ENCODE results near the gene TWIST2.
A peak's percentile ranks its signal among the peaks of the same experiment; 100 is the strongest.

TWIST2 gene

DNA sequence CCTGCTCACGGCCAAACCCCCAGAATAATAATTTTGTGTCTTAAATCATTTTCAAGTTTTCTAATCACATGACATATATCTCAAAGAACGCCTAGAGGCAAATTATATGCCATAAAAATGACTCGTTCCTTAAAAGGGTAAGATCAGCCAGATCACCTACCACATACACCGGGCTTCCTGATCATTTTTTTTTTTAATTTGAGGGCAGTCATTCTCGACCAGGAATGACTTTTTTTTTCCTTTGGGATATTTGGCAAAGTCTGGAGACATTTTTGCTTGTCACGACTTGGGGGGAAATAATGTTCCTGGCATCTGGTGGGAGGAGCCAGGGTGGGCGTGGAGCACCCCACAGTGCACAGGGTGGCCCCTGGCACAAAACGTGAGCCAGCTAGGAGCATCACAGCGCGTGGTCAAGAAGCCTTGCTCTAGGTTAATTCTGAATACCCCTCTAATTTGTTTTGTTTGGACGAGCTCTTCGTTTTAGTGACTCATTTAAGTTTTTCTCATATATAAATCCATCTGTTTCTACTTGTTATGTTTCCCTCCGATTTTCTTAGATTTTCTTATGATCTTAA, 94.9 kb downstream of the TWIST2 start:
- H3K36me3 ChIP-seq (replicated peaks; ENCODE audit: insufficient read depth, low read length) = no peaks in the 10 kb centered on the region
- H2AFZ ChIP-seq (ENCODE audit: low read length) = no peak overlapping the region
- H3K79me2 ChIP-seq (ENCODE audit: low read length) = no peaks in the 10 kb centered on the region
- no peaks in the 10 kb centered on the region for H3K9me2 ChIP-seq (replicated peaks; ENCODE audit: insufficient read depth, low read length)
- H3F3A ChIP-seq (ENCODE audit: insufficient read depth, low read length) = peaks cover 7% of the 10 kb centered on the region
- no peak for DNase-seq
- H3K27ac ChIP-seq (ENCODE audit: low read length) = no peak overlapping the region
- TF ChIP-seq EZH2phosphoT487 (IDR thresholded peaks at IDR 0.05; ENCODE audit: low read length) = no peak
- TF ChIP-seq EZH2 (optimal IDR thresholded peaks at IDR 0.05; ENCODE audit: low read depth, low read length) = no peak
- TF ChIP-seq, protein P1, sequence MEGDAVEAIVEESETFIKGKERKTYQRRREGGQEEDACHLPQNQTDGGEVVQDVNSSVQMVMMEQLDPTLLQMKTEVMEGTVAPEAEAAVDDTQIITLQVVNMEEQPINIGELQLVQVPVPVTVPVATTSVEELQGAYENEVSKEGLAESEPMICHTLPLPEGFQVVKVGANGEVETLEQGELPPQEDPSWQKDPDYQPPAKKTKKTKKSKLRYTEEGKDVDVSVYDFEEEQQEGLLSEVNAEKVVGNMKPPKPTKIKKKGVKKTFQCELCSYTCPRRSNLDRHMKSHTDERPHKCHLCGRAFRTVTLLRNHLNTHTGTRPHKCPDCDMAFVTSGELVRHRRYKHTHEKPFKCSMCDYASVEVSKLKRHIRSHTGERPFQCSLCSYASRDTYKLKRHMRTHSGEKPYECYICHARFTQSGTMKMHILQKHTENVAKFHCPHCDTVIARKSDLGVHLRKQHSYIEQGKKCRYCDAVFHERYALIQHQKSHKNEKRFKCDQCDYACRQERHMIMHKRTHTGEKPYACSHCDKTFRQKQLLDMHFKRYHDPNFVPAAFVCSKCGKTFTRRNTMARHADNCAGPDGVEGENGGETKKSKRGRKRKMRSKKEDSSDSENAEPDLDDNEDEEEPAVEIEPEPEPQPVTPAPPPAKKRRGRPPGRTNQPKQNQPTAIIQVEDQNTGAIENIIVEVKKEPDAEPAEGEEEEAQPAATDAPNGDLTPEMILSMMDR (IDR thresholded peaks at IDR 0.05; ENCODE audit: low read length) = no peak
- H4K20me1 ChIP-seq (ENCODE audit: insufficient read depth, low read length) = no peaks in the 10 kb centered on the region
- peaks cover 13% of the 10 kb centered on the region for H3K4me1 ChIP-seq (ENCODE audit: low read length)
- H3K4me2 ChIP-seq (ENCODE audit: low read depth, low read length) = no peak overlapping the region
- H3K9me3 ChIP-seq (replicated peaks; ENCODE audit: insufficient read depth, low read length) = no peaks in the 10 kb centered on the region
- no peak overlapping the region for H3K9ac ChIP-seq (ENCODE audit: low read length)
- peaks cover 31% of the 10 kb centered on the region for H3K27me3 ChIP-seq (replicated peaks; ENCODE audit: insufficient read depth, low read length)
- no peak overlapping the region for H3K4me3 ChIP-seq (ENCODE audit: low read length)

DNA sequence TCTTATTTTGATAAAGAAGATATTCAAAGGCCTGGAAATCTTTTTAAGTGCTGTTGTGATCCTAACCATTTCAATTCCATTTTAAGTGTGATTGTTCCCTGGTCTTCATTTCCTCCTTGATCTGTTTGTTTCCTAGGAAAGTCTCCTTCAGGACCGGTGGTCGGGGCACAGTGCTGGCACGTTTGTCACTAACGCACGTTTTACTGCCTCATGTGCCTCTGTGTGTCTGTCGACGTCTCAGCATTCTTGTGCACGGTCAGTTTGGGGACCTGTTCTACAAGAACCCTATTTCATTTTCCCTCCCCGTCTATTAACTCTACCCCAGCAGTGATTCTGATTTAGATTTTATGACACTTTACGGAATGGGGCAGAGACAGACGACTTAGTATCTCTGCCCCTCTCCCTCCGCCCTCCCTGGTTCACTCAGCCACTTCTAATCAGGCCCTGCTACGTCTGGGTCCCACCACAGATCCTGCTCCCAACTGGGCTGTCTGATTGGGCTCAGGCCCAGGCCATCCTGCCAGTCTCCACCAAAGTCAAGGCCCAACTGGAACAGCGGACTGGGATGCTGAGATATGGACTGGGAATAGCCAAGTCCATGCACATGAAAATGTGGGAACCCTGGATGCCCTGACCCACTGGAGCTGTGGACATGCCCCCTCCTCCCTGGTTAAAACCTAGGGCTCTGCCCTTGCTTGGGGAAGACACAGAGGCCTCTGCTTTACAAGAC, 95.6 kb downstream of the TWIST2 start:
- Histone ChIP-seq H3K4me2 (ENCODE audit: low read depth, low read length) (no peak overlapping the region), H3K27me3 (replicated peaks; ENCODE audit: insufficient read depth, low read length) (peaks cover 31% of the 10 kb centered on the region), H3K9me2 (replicated peaks; ENCODE audit: insufficient read depth, low read length) (no peaks in the 10 kb centered on the region), H3F3A (ENCODE audit: insufficient read depth, low read length) (peaks cover 14% of the 10 kb centered on the region), H3K79me2 (ENCODE audit: low read length) (no peaks in the 10 kb centered on the region), H4K20me1 (ENCODE audit: insufficient read depth, low read length) (no peaks in the 10 kb centered on the region), H2AFZ (ENCODE audit: low read length) (no peak overlapping the region), H3K27ac (ENCODE audit: low read length) (no peak overlapping the region), H3K9ac (ENCODE audit: low read length) (no peak overlapping the region), H3K9me3 (replicated peaks; ENCODE audit: insufficient read depth, low read length) (no peaks in the 10 kb centered on the region), H3K36me3 (replicated peaks; ENCODE audit: insufficient read depth, low read length) (no peaks in the 10 kb centered on the region), H3K4me3 (ENCODE audit: low read length) (no peak overlapping the region), H3K4me1 (ENCODE audit: low read length) (peaks cover 20% of the 10 kb centered on the region)
- no peak for TF ChIP-seq EZH2phosphoT487 (IDR thresholded peaks at IDR 0.05; ENCODE audit: low read length)
- TF ChIP-seq, protein P1 (IDR thresholded peaks at IDR 0.05; ENCODE audit: low read length) = no peak
- no peak for TF ChIP-seq EZH2 (optimal IDR thresholded peaks at IDR 0.05; ENCODE audit: low read depth, low read length)
- DNase-seq = no peak

DNA sequence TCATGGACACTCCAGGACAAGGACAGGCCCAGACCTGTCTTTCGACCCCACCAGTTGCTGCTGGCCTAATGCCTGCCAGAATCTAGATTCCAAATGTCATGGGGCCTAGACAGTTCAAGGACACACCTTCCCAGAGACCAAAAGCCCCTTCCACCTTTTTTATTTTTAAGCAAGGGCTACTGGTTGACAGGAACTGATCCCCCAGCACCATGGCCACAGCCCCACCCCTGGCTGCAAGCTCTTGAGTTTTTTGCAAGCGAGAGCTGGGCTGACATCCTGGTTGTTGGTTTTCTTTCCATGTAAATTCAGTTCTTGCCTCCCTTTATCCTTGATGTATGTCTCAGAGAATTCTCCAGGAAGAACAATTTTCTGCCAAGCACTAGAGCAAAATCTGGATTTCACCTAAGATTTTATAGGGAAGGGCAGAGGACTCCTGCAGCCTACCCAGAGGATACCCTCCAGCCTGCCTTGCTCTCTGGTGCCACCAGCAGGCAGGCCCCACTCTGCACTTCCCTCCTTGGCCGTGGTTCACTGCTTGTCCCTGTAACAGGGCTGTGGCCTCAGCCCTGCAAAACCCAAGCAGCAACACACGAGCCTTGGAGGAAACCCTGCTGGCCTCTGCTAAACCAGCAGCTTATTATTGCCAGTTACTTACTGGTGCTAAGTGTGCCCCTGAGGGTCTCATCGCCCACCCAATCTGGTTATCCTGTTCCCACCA, 97.7 kb downstream of the TWIST2 start:
- H3K36me3 ChIP-seq (replicated peaks; ENCODE audit: insufficient read depth, low read length) = no peaks in the 10 kb centered on the region

More for the DNA sequence above, 97.7 kb downstream of the TWIST2 start:
- peaks cover 22% of the 10 kb centered on the region for H3K27me3 ChIP-seq (replicated peaks; ENCODE audit: insufficient read depth, low read length)
- no peaks in the 10 kb centered on the region for H3K9me2 ChIP-seq (replicated peaks; ENCODE audit: insufficient read depth, low read length)
- peaks cover 19% of the 10 kb centered on the region for H3F3A ChIP-seq (ENCODE audit: insufficient read depth, low read length)
- no peak overlapping the region for H3K9ac ChIP-seq (ENCODE audit: low read length)
- H3K4me2 ChIP-seq (ENCODE audit: low read depth, low read length) = no peak overlapping the region
- peaks cover 26% of the 10 kb centered on the region for H3K4me1 ChIP-seq (ENCODE audit: low read length)
- H3K4me3 ChIP-seq (ENCODE audit: low read length) = no peak overlapping the region
- no peaks in the 10 kb centered on the region for H3K79me2 ChIP-seq (ENCODE audit: low read length)
- no peak overlapping the region for H3K27ac ChIP-seq (ENCODE audit: low read length)
- H3K9me3 ChIP-seq (replicated peaks; ENCODE audit: insufficient read depth, low read length) = no peaks in the 10 kb centered on the region
- no peak for TF ChIP-seq EZH2 (optimal IDR thresholded peaks at IDR 0.05; ENCODE audit: low read depth, low read length)
- TF ChIP-seq, protein P1 (IDR thresholded peaks at IDR 0.05; ENCODE audit: low read length) = peak; percentile 43
- no peak overlapping the region for H2AFZ ChIP-seq (ENCODE audit: low read length)
- DNase-seq = no peak
- H4K20me1 ChIP-seq (ENCODE audit: insufficient read depth, low read length) = no peaks in the 10 kb centered on the region
